OCI-LY1 (cell line): ENCODE results near the gene PTGFRN.

ENCODE experiments used
- H2AFZ ChIP-seq: fragments of 200-600 bp; sonication (generic), shearing (Covaris generic); 2 replicates; pipeline ENCODE4 v1.6.0; 2014; ENCODE audit warnings: antibody characterized with exemption, mild to moderate bottlenecking, low read length
- H3F3A ChIP-seq: fragments of 200-600 bp; sonication (generic), shearing (Covaris generic); 2 replicates; pipeline ENCODE4 v1.6.0; 2014; ENCODE audit warnings: mild to moderate bottlenecking, antibody characterized with exemption, low read length, moderate library complexity; ENCODE audit not compliant: insufficient read depth
- H3K27ac ChIP-seq: fragments of 200-600 bp; sonication (generic); 2 replicates; pipeline ENCODE4 v1.5.1; 2014; ENCODE audit warnings: low read length, mixed run types, mild to moderate bottlenecking, low read depth; ENCODE audit not compliant: poor library complexity, severe bottlenecking
- H3K27me3 ChIP-seq: fragments of 200-600 bp; sonication (generic); 2 replicates; pipeline ENCODE4 v1.6.0; 2014; ENCODE audit warnings: antibody characterized with exemption, mild to moderate bottlenecking, low read length, moderate library complexity; ENCODE audit not compliant: insufficient read depth
- H3K36me3 ChIP-seq: fragments of 200-600 bp; sonication (generic); 2 replicates; pipeline ENCODE4 v1.6.1; 2014; ENCODE audit warnings: mild to moderate bottlenecking, antibody characterized with exemption, low read length, moderate library complexity, mixed read lengths; ENCODE audit not compliant: insufficient read depth
- H3K4me1 ChIP-seq: fragments of 200-600 bp; sonication (generic); 2 replicates; pipeline ENCODE4 v1.5.1; 2014; ENCODE audit warnings: mild to moderate bottlenecking, low read length, moderate library complexity; ENCODE audit not compliant: insufficient read depth, severe bottlenecking
- H3K4me2 ChIP-seq: fragments of 200-600 bp; sonication (generic), shearing (Covaris generic); 2 replicates; pipeline ENCODE4 v1.6.1; 2014; ENCODE audit warnings: low read length
- H3K4me3 ChIP-seq: fragments of 200-600 bp; sonication (generic); 2 replicates; pipeline ENCODE4 v1.5.1; 2014; ENCODE audit warnings: low read length, low read depth, mild to moderate bottlenecking, mixed read lengths; ENCODE audit not compliant: poor library complexity, severe bottlenecking
- H3K79me2 ChIP-seq: fragments of 200-600 bp; shearing (Covaris generic); 2 replicates; pipeline ENCODE4 v1.6.1; 2016; ENCODE audit warnings: mixed run types, low read length, mixed read lengths; ENCODE audit not compliant: insufficient read depth
- H3K9ac ChIP-seq: fragments of 200-600 bp; sonication (generic), shearing (Covaris generic); 2 replicates; pipeline ENCODE4 v1.6.1; 2014; ENCODE audit warnings: mild to moderate bottlenecking, low read length, mixed read lengths
- H3K9me2 ChIP-seq: fragments of 200-600 bp; sonication (generic), shearing (Covaris generic); 2 replicates; pipeline ENCODE4 v1.6.1; 2014; ENCODE audit warnings: low read depth, mild to moderate bottlenecking, low read length, mixed read lengths
- H3K9me3 ChIP-seq: fragments of 200-600 bp; shearing (Covaris generic); 2 replicates; pipeline ENCODE4 v1.6.1; 2014; ENCODE audit warnings: low read length, mixed read lengths
- H4K20me1 ChIP-seq: fragments of 200-600 bp; sonication (generic), shearing (Covaris generic); 2 replicates; pipeline ENCODE4 v1.6.0; 2016; ENCODE audit warnings: mild to moderate bottlenecking, low read length; ENCODE audit not compliant: insufficient read depth
- CTCF ChIP-seq: fragments of 200-600 bp; sonication (generic), shearing (Covaris generic); IDR thresholded peaks from 2 replicates; pipeline ENCODE4 v1.5.1; 2017; ENCODE audit warnings: mild to moderate bottlenecking, antibody characterized with exemption, low read length, moderate library complexity, mixed read lengths
- EZH2 ChIP-seq: fragments of 200-600 bp; sonication (generic), shearing (Covaris generic); IDR thresholded peaks from 2 replicates; pipeline ENCODE4 v1.8.0; 2017; ENCODE audit warnings: borderline replicate concordance, mixed run types, mild to moderate bottlenecking, antibody characterized with exemption, low read length, moderate library complexity, mixed read lengths

The PTGFRN gene

GRCh38 chr1:116943438-116943837 is 33.7 kb downstream of the PTGFRN start:
- no peaks in the 10 kb centered on the region for H3K9me3 ChIP-seq
- TF ChIP-seq EZH2 (no peak), CTCF (no peak)
- no peaks in the 10 kb centered on the region for H3K79me2 ChIP-seq
- H3K27me3 ChIP-seq, result no peaks in the 10 kb centered on the region
- H3K36me3 ChIP-seq, result no peaks in the 10 kb centered on the region
- H4K20me1 ChIP-seq, result no peaks in the 10 kb centered on the region
- H3F3A ChIP-seq, result no peaks in the 10 kb centered on the region
- no peak overlapping the region for H3K4me3 ChIP-seq
- H2AFZ ChIP-seq, result no peak overlapping the region
- no peak overlapping the region for H3K9ac ChIP-seq
- no peaks in the 10 kb centered on the region for H3K4me1 ChIP-seq
- no peak overlapping the region for H3K4me2 ChIP-seq
- H3K9me2 ChIP-seq, result no peaks in the 10 kb centered on the region
- no peak overlapping the region for H3K27ac ChIP-seq

GRCh38 chr1:116944613-116945012 is 34.9 kb downstream of the PTGFRN start:
- H3K4me3 ChIP-seq, result no peak overlapping the region
- no peak for TF ChIP-seq CTCF
- TF ChIP-seq EZH2, result no peak
- H3K9me3 ChIP-seq, result no peaks in the 10 kb centered on the region
- H3K9me2 ChIP-seq, result no peaks in the 10 kb centered on the region
- no peaks in the 10 kb centered on the region for H3K27me3 ChIP-seq
- H3K36me3 ChIP-seq, result no peaks in the 10 kb centered on the region
- no peak overlapping the region for H3K4me2 ChIP-seq
- no peak overlapping the region for H3K27ac ChIP-seq
- no peaks in the 10 kb centered on the region for H4K20me1 ChIP-seq
- no peak overlapping the region for H3K9ac ChIP-seq
- no peaks in the 10 kb centered on the region for H3K79me2 ChIP-seq
- no peaks in the 10 kb centered on the region for H3F3A ChIP-seq
- H3K4me1 ChIP-seq, result no peaks in the 10 kb centered on the region
- H2AFZ ChIP-seq, result no peak overlapping the region

GRCh38 chr1:116945421-116945820 is 35.7 kb downstream of the PTGFRN start:
- Histone ChIP-seq H2AFZ (no peak overlapping the region), H3K27me3 (no peaks in the 10 kb centered on the region), H3K9me3 (no peaks in the 10 kb centered on the region), H3F3A (no peaks in the 10 kb centered on the region), H3K27ac (no peak overlapping the region), H3K9ac (no peak overlapping the region), H3K4me3 (no peak overlapping the region), H3K9me2 (no peaks in the 10 kb centered on the region), H3K36me3 (no peaks in the 10 kb centered on the region), H3K4me2 (no peak overlapping the region), H3K4me1 (no peaks in the 10 kb centered on the region), H4K20me1 (no peaks in the 10 kb centered on the region), H3K79me2 (no peaks in the 10 kb centered on the region)
- TF ChIP-seq CTCF, result no peak
- TF ChIP-seq EZH2, result no peak
